Endothelial cell of umbilical vein (primary cell): ENCODE results near the gene SLC25A48. TPM values are rescaled to one million over a fixed set of nuclear protein-coding genes. Genes with fewer than 3 reads are reported as not detected.

Source experiments
- BruUV-seq: library from RNA; stranded (reverse); fragments of 400-500 nt; replicated peaks from 2 replicates; lab custom pipeline; 2021; lab: Mats Ljungman, UMichigan
- CTCF ChIA-PET: fragments of 300-600, 350-600 bp; sonication (Branson Sonifier 250); formaldehyde crosslinking; loops from one replicate; lab custom pipeline; 2021; ENCODE audit warnings: antibody characterized with exemption, inconsistent platforms; lab: Charles Lee
- POLR2A ChIA-PET: fragments of 300-600, 350-600 bp; sonication (Branson Sonifier 250); formaldehyde crosslinking; loops from one replicate; lab custom pipeline; 2021; ENCODE audit warnings: antibody characterized with exemption, inconsistent platforms; lab: Charles Lee
- DNase-seq: peaks from one replicate; pipeline ENCODE4 v3.0.0-alpha.2; 2011; ENCODE audit warnings: low read depth, low spot score
- FAIRE-seq: peaks from 2 replicates; lab custom pipeline; 2011; peaks lifted over from hg19 to GRCh38; lab: Jason Lieb, UNC
- H2AFZ ChIP-seq: 2 replicates; pipeline ENCODE4 v1.6.0; 2012; ENCODE audit warnings: low read depth, low read length, control low read depth, inconsistent platforms
- H3K27ac ChIP-seq: 2 replicates; pipeline ENCODE4 v1.5.1; 2011; ENCODE audit warnings: low read depth, mild to moderate bottlenecking, control low read depth, low read length, moderate library complexity; ENCODE audit not compliant: insufficient read depth
- H3K27me3 ChIP-seq, 2 experiments: 2 replicates each; pipeline versions ENCODE4 v1.6.0 to v1.6.1; 2011; ENCODE audit warnings: low read length in 2 of 2, mixed read lengths in 1 of 2; ENCODE audit not compliant: control insufficient read depth in 2 of 2, insufficient read depth in 2 of 2
- H3K36me3 ChIP-seq, 2 experiments: 2 replicates in 1 of 2; 3 replicates in 1 of 2; pipeline ENCODE4 v1.5.1; 2011; ENCODE audit warnings: low read length in 2 of 2, mild to moderate bottlenecking in 1 of 2, moderate library complexity in 1 of 2; ENCODE audit not compliant: control insufficient read depth in 2 of 2, insufficient read depth in 2 of 2; ENCODE audit errors: extremely low read depth in 1 of 2
- H3K4me1 ChIP-seq: 3 replicates; pipeline ENCODE4 v1.5.1; 2011; ENCODE audit warnings: mild to moderate bottlenecking, low read length; ENCODE audit not compliant: control insufficient read depth, insufficient read depth; ENCODE audit errors: extremely low read depth
- H3K4me2 ChIP-seq: 2 replicates; pipeline ENCODE4 v1.6.1; 2011; ENCODE audit warnings: low read length, control low read depth, mixed read lengths; ENCODE audit not compliant: insufficient read depth
- H3K4me3 ChIP-seq, 3 experiments: fragments of 200-600 bp in 1 of 3; sonication (generic), shearing (Covaris generic) in 1 of 3; replicated peaks in 1 of 3; 2 replicates each; pipeline ENCODE4 v1.5.1; 2011 to 2016; ENCODE audit warnings: control low read depth in 3 of 3, low read length in 3 of 3, mild to moderate bottlenecking in 2 of 3, inconsistent platforms in 1 of 3, low read depth in 1 of 3, moderate library complexity in 1 of 3; ENCODE audit not compliant: insufficient read depth in 1 of 3
- H3K79me2 ChIP-seq: 2 replicates; pipeline ENCODE4 v1.6.0; 2012; ENCODE audit warnings: low read length, inconsistent platforms; ENCODE audit not compliant: control insufficient read depth, insufficient read depth
- H3K9ac ChIP-seq: replicated peaks from 2 replicates; pipeline ENCODE3; 2011; ENCODE audit warnings: low read length, control low read depth; ENCODE audit not compliant: insufficient read depth; ENCODE audit errors: extremely low read depth
- H3K9me1 ChIP-seq: replicated peaks from 3 replicates; pipeline ENCODE4 v1.6.0; 2011; ENCODE audit warnings: mild to moderate bottlenecking, low read length; ENCODE audit not compliant: control insufficient read depth, insufficient read depth; ENCODE audit errors: extremely low read depth
- H3K9me3 ChIP-seq: replicated peaks from 2 replicates; pipeline ENCODE4 v1.5.1; 2012; ENCODE audit warnings: low read length, inconsistent platforms; ENCODE audit not compliant: control insufficient read depth, insufficient read depth
- H4K20me1 ChIP-seq: replicated peaks from 2 replicates; pipeline ENCODE3; 2011; ENCODE audit warnings: mild to moderate bottlenecking, low read length; ENCODE audit not compliant: control insufficient read depth, insufficient read depth; ENCODE audit errors: extremely low read depth
- CTCF ChIP-seq, 2 donors: IDR thresholded peaks; 1 replicate in 1 of 2; 2 replicates in 1 of 2; pipeline ENCODE4 v1.5.1; 2011; ENCODE audit warnings: low read length in 2 of 2, mild to moderate bottlenecking in 2 of 2, moderate library complexity in 2 of 2, control low read depth in 1 of 2, inconsistent platforms in 1 of 2, low read depth in 1 of 2; ENCODE audit not compliant: insufficient read depth in 1 of 2; ENCODE audit errors: extremely low read depth in 1 of 2
- EZH2 ChIP-seq: IDR thresholded peaks from 2 replicates; pipeline ENCODE4 v1.6.1; 2012; ENCODE audit warnings: borderline replicate concordance, low read depth, mild to moderate bottlenecking, moderate library complexity, low read length, inconsistent platforms; ENCODE audit not compliant: severe bottlenecking
- FOS ChIP-seq: IDR thresholded peaks from 2 replicates; pipeline ENCODE4 v1.6.1; 2011; ENCODE audit warnings: mild to moderate bottlenecking, low read length, moderate library complexity, borderline replicate concordance; ENCODE audit not compliant: insufficient read depth
- GATA2 ChIP-seq: IDR thresholded peaks from 2 replicates; pipeline ENCODE4 v1.7.0; 2011; ENCODE audit warnings: low read depth, mild to moderate bottlenecking, moderate library complexity, mixed read lengths, low read length; ENCODE audit not compliant: insufficient read length, insufficient read depth
- JUN ChIP-seq: IDR thresholded peaks from 2 replicates; pipeline ENCODE4 v1.6.1; 2011; ENCODE audit warnings: borderline replicate concordance, low read depth; ENCODE audit not compliant: insufficient read length, insufficient read depth
- MAX ChIP-seq: IDR thresholded peaks from 2 replicates; pipeline ENCODE4 v1.6.1; 2011; ENCODE audit not compliant: insufficient read depth, insufficient read length
- MYC ChIP-seq: IDR thresholded peaks from one replicate; pipeline ENCODE4 v1.6.1; 2011; ENCODE audit warnings: mild to moderate bottlenecking, low read depth, low read length
- POLR2A ChIP-seq: IDR thresholded peaks from 2 replicates; pipeline ENCODE4 v1.6.1; 2012; ENCODE audit warnings: low read depth, mild to moderate bottlenecking, control low read depth, low read length
- POLR2AphosphoS5 ChIP-seq: IDR thresholded peaks from 2 replicates; pipeline ENCODE4 v1.6.1; 2012; ENCODE audit warnings: low read depth, mild to moderate bottlenecking, control low read depth, low read length, moderate library complexity; ENCODE audit not compliant: insufficient read depth
- dilution Hi-C: fragments of 300-500 bp; cut with MboI; formaldehyde crosslinking; loops from one replicate; pipeline ENCODE4 v1.15.0; 2019; ENCODE audit warnings: low sequenced_read_pairs; ENCODE audit not compliant: extremely low pct_ligation_motif_present
- intact Hi-C: fragments of 100-400 bp; cut with micrococcal nuclease; formaldehyde crosslinking; loops from one replicate; pipeline ENCODE4 v1.10.0; 2022
- polyA plus RNA-seq, 4 experiments: library from polyadenylated mRNA; depleted of rRNA in 3 of 4; stranded (reverse) in 3 of 4; unstranded in 1 of 4; fragments of >200 nt; gene quantifications; 2 replicates each; pipeline versions ENCODE4 v1.2.1 to v1.2.3, GENCODE V29; 2011 to 2012; ENCODE audit warnings: missing spikeins in 1 of 4
- total RNA-seq: library from RNA; stranded (reverse); gene quantifications from 2 replicates; pipeline ENCODE4 v1.2.3, GENCODE V29; 2021

SLC25A48 gene
- total and polyA plus RNA-seq, 2 donors (not counting 3 experiments of a cell fraction or from before 2014, with no cell fraction given), result not detected

- dilution Hi-C loops (loop anchor here (25.0 kb wide), 2 partner anchors 105 to 255 kb away; partner anchors contain the start of gene CXCL14), intact Hi-C loops (no loop called here)
- Histone ChIP-seq H4K20me1 (no peaks in the 10 kb centered on the region), H3K79me2 (no peaks in the 10 kb centered on the region), H3K36me3 (no peaks in the 10 kb centered on the region), H3K9me3 (no peaks in the 10 kb centered on the region), H3K4me3 (no peak overlapping the region), H2AFZ (no peak overlapping the region), H3K27ac (no peak overlapping the region), H3K9me1 (no peaks in the 10 kb centered on the region), H3K4me1 (no peaks in the 10 kb centered on the region), H3K4me2 (no peak overlapping the region), H3K9ac (no peak overlapping the region), H3K27me3 (peaks cover 0 to 2% of the 10 kb centered on the region in 2 experiments)
- DNase-seq (no peak), FAIRE-seq (no peak)
- no peak for TF ChIP-seq EZH2
- TF ChIP-seq POLR2AphosphoS5, result no peak
- TF ChIP-seq GATA2, result no peak
- TF ChIP-seq FOS, result no peak
- POLR2A ChIA-PET, result no interaction called here
- no TSS peak for BruUV-seq
- CTCF ChIA-PET, result no interaction called here
These were observed 8.3 kb downstream of the SLC25A48 start for GRCh38 chr5:135842737-135843136.

DNA sequence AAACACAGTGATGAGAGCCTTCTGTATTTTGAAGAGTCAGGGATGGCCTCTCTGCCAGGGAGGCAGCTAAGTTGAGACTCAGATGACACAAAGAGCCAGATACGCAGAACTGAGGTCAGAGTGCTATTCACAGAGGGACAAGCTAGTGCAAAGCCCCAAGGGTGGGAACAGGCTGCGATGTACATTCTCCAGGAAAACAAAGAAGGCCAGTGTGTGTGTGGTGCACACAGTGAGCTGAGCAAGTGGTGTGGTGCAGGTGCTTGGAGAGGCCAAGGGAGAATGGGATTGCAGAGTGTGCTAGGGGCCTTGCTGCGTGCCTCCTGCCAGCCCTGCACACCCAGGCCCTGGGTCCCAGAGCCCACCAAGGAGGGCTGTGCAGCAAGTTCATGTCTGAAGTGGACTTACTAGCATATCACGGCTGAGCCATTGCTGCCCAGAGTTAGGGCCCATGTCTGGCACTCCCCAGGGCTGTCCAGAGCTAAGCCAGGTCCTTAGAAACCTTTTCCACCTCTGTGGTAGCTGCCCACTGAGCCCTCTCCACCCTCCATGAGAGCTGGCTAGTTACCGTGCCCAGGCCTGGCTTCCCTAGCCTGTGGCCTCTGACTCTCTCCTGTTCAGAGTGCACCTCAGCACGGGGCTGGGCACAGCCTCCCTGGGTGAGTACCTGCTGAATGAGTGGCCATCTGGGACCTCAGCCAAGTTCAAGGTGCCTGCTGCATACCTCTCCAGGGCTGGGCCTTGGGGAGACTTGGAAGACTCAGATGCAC is 9.3 kb downstream of the SLC25A48 start:
- no peaks in the 10 kb centered on the region for H4K20me1 ChIP-seq
- H3K9me1 ChIP-seq, result no peaks in the 10 kb centered on the region
- DNase-seq (no peak), FAIRE-seq (no peak)
- H3K27ac ChIP-seq, result no peak overlapping the region
- TF ChIP-seq POLR2AphosphoS5 (no peak), GATA2 (no peak), FOS (no peak), MYC (no peak), MAX (no peak), JUN (no peak), EZH2 (no peak), CTCF (IDR thresholded peaks at IDR 0.05; ENCODE audit: extremely low read depth in 1 of 2, insufficient read depth in 1 of 2, low read depth in 1 of 2, low read length in 2 of 2) (no peak), POLR2A (no peak)
- H3K4me3 ChIP-seq, result no peak overlapping the region
- no peaks in the 10 kb centered on the region for H3K79me2 ChIP-seq
- ChIA-PET CTCF (interaction anchor here (0.6 kb wide), 1 partner anchor 10 kb away, joined by 3 read pairs; no protein-coding TSS in a partner anchor), POLR2A (no interaction called here)
- no peaks in the 10 kb centered on the region for H3K9me3 ChIP-seq
- intact Hi-C loops, result no loop called here
- H3K4me1 ChIP-seq, result no peaks in the 10 kb centered on the region
- no peaks in the 10 kb centered on the region for H3K36me3 ChIP-seq
- H2AFZ ChIP-seq, result no peak overlapping the region
- peaks cover 0 to 2% of the 10 kb centered on the region in 2 experiments for H3K27me3 ChIP-seq
- dilution Hi-C loops, result loop anchor here (25.0 kb wide), 2 partner anchors 106 to 256 kb away; partner anchors contain the start of gene CXCL14
- no peak overlapping the region for H3K9ac ChIP-seq
- no peak overlapping the region for H3K4me2 ChIP-seq
- BruUV-seq, result no TSS peak
